ENCODE measurements around the gene CIITA. TPM values are rescaled to one million over a fixed set of nuclear protein-coding genes. Genes with fewer than 3 reads are reported as not detected.
"Not testable (repeated sequence)": the region's sequence is repeated elsewhere in the genome, so short reads cannot be mapped to it uniquely, and the experiment has no call there.

The CIITA gene
- total RNA-seq, 1 experiment from 2014 or later, result 0.26 TPM

DNA sequence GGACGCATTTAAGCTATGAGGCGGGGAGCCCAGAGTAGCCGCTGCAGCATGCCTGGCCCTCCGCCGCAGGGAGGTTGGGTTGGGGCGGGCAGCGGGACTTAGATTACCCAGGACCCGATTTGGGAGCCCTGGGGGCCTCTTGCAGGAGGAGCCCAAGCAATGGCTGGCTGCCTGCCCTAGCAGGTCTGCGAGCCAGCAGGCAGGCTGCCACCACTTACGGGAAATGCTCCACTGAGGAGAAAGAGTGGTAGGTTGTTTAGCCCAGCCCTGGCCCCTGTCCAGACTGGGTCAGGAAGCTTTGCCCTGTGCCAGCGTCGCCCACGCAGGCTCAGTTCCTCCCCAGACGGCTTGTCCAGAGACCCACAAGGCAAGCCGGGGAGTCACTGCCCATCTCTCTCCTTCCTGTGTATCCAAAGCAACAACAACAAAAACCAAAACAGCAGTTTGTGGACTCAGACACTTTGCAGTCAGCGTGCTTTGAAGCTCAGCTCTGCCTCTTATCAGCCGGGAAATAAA lies 48.1 kb upstream of the CIITA start (continued):
- TF ChIP-seq, protein P1, sequence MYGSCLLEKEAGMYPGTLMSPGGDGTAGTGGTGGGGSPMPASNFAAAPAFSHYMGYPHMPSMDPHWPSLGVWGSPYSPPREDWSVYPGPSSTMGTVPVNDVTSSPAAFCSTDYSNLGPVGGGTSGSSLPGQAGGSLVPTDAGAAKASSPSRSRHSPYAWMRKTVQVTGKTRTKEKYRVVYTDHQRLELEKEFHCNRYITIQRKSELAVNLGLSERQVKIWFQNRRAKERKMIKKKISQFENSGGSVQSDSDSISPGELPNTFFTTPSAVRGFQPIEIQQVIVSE (CRISPR knock-in tag; IDR thresholded peaks at IDR 0.05; ENCODE audit: borderline replicate concordance), result no peak
- TF ChIP-seq ZNF138 (CRISPR knock-in tag; conservative IDR thresholded peaks at IDR 0.05), result no peak
- TF ChIP-seq HMGA2 (CRISPR knock-in tag; IDR thresholded peaks at IDR 0.05), result no peak
- TF ChIP-seq E2F4 (CRISPR knock-in tag; IDR thresholded peaks at IDR 0.05; ENCODE audit: borderline replicate concordance, low read depth), result no peak
- no peak for TF ChIP-seq ZNF423 (CRISPR knock-in tag; IDR thresholded peaks at IDR 0.05)
- no peak for TF ChIP-seq TP53 (CRISPR knock-in tag; IDR thresholded peaks at IDR 0.05)
- no peak for TF ChIP-seq ZNF219 (CRISPR knock-in tag; IDR thresholded peaks at IDR 0.05; ENCODE audit: borderline replicate concordance)

- ChIA-PET CTCF (interaction anchor here (1.4 kb wide), 1 partner anchor 89 kb away, joined by 4 read pairs; no protein-coding TSS in a partner anchor), POLR2A (interaction anchor here (0.6 kb wide), 1 partner anchor 494 kb away, joined by 3 read pairs; no protein-coding TSS in a partner anchor)
- H3K9me3 Mint-ChIP-seq; H3K27ac Mint-ChIP-seq; H3K27me3 Mint-ChIP-seq (ENCODE audit: low read depth); H3K4me1 Mint-ChIP-seq; DNase-seq (ENCODE audit: low spot score); H3K4me3 Mint-ChIP-seq; ATAC-seq; H3K36me3 Mint-ChIP-seq: not testable (repeated sequence)
These were observed 47.5 kb upstream of the CIITA start for GRCh38 chr16:10829390-10830098.

GRCh38 chr16:10830240-10830639 lies 46.8 kb upstream of the CIITA start:
- H3K27ac Mint-ChIP-seq; H3K4me1 Mint-ChIP-seq; POLR2A ChIA-PET; ATAC-seq; H3K4me3 Mint-ChIP-seq; H3K9me3 Mint-ChIP-seq; DNase-seq (ENCODE audit: low spot score); H3K27me3 Mint-ChIP-seq (ENCODE audit: low read depth); H3K36me3 Mint-ChIP-seq: not testable (repeated sequence)
- CTCF ChIA-PET, result interaction anchor here (1.4 kb wide), 1 partner anchor 89 kb away, joined by 4 read pairs; no protein-coding TSS in a partner anchor

GRCh38 chr16:10831894-10832886 lies 44.8 kb upstream of the CIITA start:
- Mint-ChIP-seq H3K27me3 (ENCODE audit: low read depth) (no peaks in the 10 kb centered on the region), H3K36me3 (no peaks in the 10 kb centered on the region), H3K4me3 (no peak overlapping the region), H3K9me3 (peaks cover 6% of the 10 kb centered on the region), H3K27ac (no peak overlapping the region), H3K4me1 (no peaks in the 10 kb centered on the region)
- ChIA-PET POLR2A (no interaction called here), CTCF (interaction anchor here (0.6 to 1.8 kb wide), 2 partner anchors 22 to 87 kb away, joined by 4 to 6 read pairs; no protein-coding TSS in a partner anchor)
- TF ChIP-seq ELF4 (CRISPR knock-in tag; IDR thresholded peaks at IDR 0.05; ENCODE audit: low read depth) (no peak), ZNF121 (CRISPR knock-in tag; IDR thresholded peaks at IDR 0.05) (no peak)
- TF ChIP-seq, protein P2, sequence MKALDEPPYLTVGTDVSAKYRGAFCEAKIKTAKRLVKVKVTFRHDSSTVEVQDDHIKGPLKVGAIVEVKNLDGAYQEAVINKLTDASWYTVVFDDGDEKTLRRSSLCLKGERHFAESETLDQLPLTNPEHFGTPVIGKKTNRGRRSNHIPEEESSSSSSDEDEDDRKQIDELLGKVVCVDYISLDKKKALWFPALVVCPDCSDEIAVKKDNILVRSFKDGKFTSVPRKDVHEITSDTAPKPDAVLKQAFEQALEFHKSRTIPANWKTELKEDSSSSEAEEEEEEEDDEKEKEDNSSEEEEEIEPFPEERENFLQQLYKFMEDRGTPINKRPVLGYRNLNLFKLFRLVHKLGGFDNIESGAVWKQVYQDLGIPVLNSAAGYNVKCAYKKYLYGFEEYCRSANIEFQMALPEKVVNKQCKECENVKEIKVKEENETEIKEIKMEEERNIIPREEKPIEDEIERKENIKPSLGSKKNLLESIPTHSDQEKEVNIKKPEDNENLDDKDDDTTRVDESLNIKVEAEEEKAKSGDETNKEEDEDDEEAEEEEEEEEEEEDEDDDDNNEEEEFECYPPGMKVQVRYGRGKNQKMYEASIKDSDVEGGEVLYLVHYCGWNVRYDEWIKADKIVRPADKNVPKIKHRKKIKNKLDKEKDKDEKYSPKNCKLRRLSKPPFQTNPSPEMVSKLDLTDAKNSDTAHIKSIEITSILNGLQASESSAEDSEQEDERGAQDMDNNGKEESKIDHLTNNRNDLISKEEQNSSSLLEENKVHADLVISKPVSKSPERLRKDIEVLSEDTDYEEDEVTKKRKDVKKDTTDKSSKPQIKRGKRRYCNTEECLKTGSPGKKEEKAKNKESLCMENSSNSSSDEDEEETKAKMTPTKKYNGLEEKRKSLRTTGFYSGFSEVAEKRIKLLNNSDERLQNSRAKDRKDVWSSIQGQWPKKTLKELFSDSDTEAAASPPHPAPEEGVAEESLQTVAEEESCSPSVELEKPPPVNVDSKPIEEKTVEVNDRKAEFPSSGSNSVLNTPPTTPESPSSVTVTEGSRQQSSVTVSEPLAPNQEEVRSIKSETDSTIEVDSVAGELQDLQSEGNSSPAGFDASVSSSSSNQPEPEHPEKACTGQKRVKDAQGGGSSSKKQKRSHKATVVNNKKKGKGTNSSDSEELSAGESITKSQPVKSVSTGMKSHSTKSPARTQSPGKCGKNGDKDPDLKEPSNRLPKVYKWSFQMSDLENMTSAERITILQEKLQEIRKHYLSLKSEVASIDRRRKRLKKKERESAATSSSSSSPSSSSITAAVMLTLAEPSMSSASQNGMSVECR (CRISPR knock-in tag; IDR thresholded peaks at IDR 0.05; ENCODE audit: borderline replicate concordance), result no peak
- no peak for DNase-seq (ENCODE audit: low spot score)
- ATAC-seq, result no peak
